ACC112 (cell line): ENCODE measurements around the gene S100A16.
"Not testable (repeated sequence)": the region's sequence is repeated elsewhere in the genome, so short reads cannot be mapped to it uniquely, and the experiment has no call there.

Experiments
- H2AFZ ChIP-seq: fragments of 200-600 bp; sonication (generic); one replicate; pipeline ENCODE4 v1.6.0; 2017; ENCODE audit warnings: antibody characterized with exemption, low read length; ENCODE audit not compliant: unreplicated experiment
- H3K27ac ChIP-seq: fragments of 200-600 bp; sonication (generic); 2 replicates; pipeline ENCODE4 v1.5.1; 2014; ENCODE audit warnings: low read depth, mild to moderate bottlenecking, antibody characterized with exemption, low read length, moderate library complexity
- H3K27me3 ChIP-seq: fragments of 200-600 bp; sonication (generic); 2 replicates; pipeline ENCODE4 v1.6.1; 2014; ENCODE audit warnings: mild to moderate bottlenecking, antibody characterized with exemption, low read length, moderate library complexity, mixed read lengths; ENCODE audit not compliant: insufficient read depth
- H3K36me3 ChIP-seq: fragments of 200-600 bp; sonication (generic); 2 replicates; pipeline ENCODE4 v1.6.1; 2016; ENCODE audit warnings: mild to moderate bottlenecking, antibody characterized with exemption, low read length, moderate library complexity, mixed read lengths; ENCODE audit not compliant: insufficient read depth
- H3K4me1 ChIP-seq: fragments of 200-600 bp; sonication (generic); one replicate; pipeline ENCODE4 v1.6.1; 2016; ENCODE audit warnings: low read length, mixed read lengths; ENCODE audit not compliant: insufficient read depth, unreplicated experiment, control insufficient read depth
- H3K4me3 ChIP-seq: fragments of 200-600 bp; sonication (generic); 2 replicates; pipeline ENCODE4 v1.5.1; 2014; ENCODE audit warnings: mild to moderate bottlenecking, low read depth, low read length
- H3K79me2 ChIP-seq: fragments of 200-600 bp; sonication (generic); one replicate; pipeline ENCODE4 v1.6.0; 2016; ENCODE audit warnings: low read length; ENCODE audit not compliant: control insufficient read depth, unreplicated experiment, insufficient read depth

Gene S100A16

DNA sequence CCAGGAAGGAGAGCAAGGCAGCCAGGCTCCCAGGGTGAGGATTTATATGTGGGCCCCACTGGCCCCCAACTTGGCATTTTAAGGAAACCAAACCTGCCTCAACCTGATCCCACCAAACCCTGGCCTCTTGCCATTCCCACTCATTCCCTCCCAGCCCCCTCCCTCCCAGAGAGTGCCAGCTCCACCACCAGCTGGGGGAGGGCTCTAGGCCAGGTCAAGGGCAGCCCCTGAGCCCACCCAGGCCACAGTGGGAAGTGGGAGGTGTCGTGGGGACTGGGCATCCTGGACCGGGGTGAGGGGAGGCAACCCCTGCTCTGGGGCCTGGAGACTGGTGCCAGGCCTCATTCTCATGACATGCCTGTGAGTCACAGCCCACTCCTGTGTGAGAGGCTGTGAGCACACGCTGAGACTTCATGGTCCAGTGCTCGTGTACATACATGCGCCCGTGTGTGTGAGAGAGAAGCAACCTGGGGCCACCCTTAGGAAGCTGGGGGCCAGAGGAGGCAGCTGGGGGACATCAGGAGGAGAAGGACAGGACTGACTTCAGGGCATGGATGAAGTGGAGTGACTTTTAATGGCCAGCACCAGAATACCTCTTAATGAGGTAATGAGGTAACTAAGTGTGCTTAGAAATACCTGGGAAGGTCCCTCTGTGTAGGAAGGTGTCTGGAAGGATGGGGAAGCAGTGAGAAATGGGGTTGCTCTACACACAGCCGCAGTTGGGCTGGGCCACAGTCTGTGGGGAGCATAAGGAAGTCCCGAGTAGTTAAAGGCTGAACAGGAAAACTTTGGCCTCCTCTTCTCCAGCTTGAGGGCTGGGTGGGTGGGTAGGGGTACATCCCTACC is 47.2 kb downstream of the S100A16 start, which contains the start of gene S100A2:
Gene S100A2 (minus strand): TSS at position 316 of the 846 bp plus-strand sequence. CDS start 1,967 bp downstream, outside the sequence.
- Histone ChIP-seq H3K79me2 (peaks cover 3% of the 10 kb centered on the region), H2AFZ (peak within 1 kb of the TSS; percentile 78), H3K27me3 (no peaks in the 10 kb centered on the region), H3K4me3 (peak within 1 kb of the TSS; percentile 63), H3K36me3 (no peaks in the 10 kb centered on the region), H3K4me1 (peaks cover 51% of the 10 kb centered on the region), H3K27ac (peak within 1 kb of the TSS; percentile 100)

DNA sequence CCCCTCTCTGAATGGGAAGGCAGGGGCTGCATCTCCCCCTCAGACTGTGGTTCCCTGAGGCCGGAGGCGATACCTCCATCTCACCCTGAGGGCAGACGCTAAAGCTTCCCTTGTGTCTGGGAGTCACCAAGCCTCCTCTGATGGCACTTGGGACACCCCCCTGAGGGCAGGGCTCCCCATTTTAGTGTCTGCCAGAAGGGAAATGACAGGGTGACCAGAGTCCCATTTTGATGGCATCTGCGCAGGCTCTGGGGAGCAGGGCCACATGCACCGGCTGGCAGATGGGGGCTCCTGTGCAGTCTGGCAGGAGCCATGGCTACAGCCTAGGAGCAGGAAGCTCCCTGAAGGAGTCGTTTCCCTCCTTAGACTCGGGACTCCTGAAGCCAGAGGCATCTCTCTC is 48.9 kb downstream of the S100A16 start:
- Histone ChIP-seq H3K27me3 (no peaks in the 10 kb centered on the region), H3K4me1 (peaks cover 49% of the 10 kb centered on the region), H3K36me3 (no peaks in the 10 kb centered on the region), H3K27ac (no peak overlapping the region), H2AFZ (no peak overlapping the region), H3K4me3 (no peak overlapping the region), H3K79me2 (peaks cover 3% of the 10 kb centered on the region)

GRCh38 chr1:153563483-153563901 is 49.4 kb downstream of the S100A16 start:
- Histone ChIP-seq H3K27me3 (no peaks in the 10 kb centered on the region), H3K4me3 (no peak overlapping the region), H3K27ac (no peak overlapping the region), H3K79me2 (peaks cover 3% of the 10 kb centered on the region), H3K4me1 (peaks cover 45% of the 10 kb centered on the region), H3K36me3 (no peaks in the 10 kb centered on the region), H2AFZ (no peak overlapping the region)

- not testable (repeated sequence) for H3K36me3 ChIP-seq, H3K27me3 ChIP-seq, H3K27ac ChIP-seq, H3K4me3 ChIP-seq, H2AFZ ChIP-seq, H3K79me2 ChIP-seq
- peaks cover 32% of the 10 kb centered on the region for H3K4me1 ChIP-seq
Measured at GRCh38 chr1:153562021-153562420, 50.9 kb downstream of the S100A16 start.

DNA sequence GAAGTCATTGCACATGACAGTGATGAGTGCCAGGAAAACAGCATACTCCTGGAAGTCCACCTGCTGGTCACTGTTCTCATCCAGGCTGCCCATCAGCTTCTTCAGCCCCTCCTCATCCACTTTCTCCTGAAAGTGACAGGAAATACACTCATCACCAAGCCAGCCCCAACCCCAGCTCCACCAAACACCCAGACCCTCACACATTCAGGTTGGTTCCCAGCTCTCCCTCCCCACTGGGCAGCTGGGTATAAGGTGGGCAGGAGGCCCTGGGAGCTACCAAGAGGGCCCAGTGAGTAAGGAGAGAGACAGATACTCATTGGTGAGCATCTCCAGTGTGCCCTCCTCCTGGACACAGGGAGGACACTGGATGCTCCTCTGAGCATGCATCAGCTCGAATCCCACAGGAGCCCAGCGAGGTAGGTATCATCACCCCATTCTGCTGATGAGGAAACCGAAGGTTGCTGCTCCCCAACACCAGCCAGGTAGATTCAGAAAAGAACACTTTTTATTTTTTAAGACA is 51.4 kb downstream of the S100A16 start:
- Histone ChIP-seq H2AFZ (no peak overlapping the region), H3K36me3 (no peaks in the 10 kb centered on the region), H3K4me1 (peaks cover 27% of the 10 kb centered on the region), H3K79me2 (peaks cover 3% of the 10 kb centered on the region), H3K4me3 (no peak overlapping the region), H3K27ac (no peak overlapping the region), H3K27me3 (no peaks in the 10 kb centered on the region)

- Histone ChIP-seq H3K27ac (no peak overlapping the region), H3K27me3 (no peaks in the 10 kb centered on the region), H3K79me2 (peaks cover 3% of the 10 kb centered on the region), H3K4me3 (no peak overlapping the region), H3K4me1 (peaks cover 25% of the 10 kb centered on the region), H2AFZ (no peak overlapping the region), H3K36me3 (no peaks in the 10 kb centered on the region)
Measured at GRCh38 chr1:153560771-153561465, 52.0 kb downstream of the S100A16 start.

DNA sequence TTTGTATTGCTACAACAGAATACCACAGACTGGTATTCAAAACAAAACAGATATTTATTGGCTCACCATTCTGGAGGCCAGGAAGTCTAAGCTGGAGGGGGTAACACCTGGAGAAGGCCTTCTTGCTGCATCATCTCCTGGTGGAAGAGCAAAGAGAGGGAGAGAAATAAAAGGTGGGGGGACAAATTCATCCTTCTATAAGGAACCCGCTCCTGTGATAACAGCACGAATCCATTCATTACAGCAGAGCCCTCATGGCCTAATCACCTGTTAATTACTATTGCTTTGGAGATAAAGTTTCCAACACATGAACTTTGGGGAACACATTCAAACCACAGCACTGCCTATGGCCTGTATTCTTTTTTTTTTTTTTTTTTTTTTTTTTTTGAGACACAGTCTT is 52.7 kb downstream of the S100A16 start:
- Histone ChIP-seq H3K4me3 (no peak overlapping the region), H3K4me1 (peaks cover 18% of the 10 kb centered on the region), H3K27ac (no peak overlapping the region), H3K79me2 (peaks cover under 1% of the 10 kb centered on the region), H2AFZ (no peak overlapping the region), H3K36me3 (no peaks in the 10 kb centered on the region), H3K27me3 (no peaks in the 10 kb centered on the region)

DNA sequence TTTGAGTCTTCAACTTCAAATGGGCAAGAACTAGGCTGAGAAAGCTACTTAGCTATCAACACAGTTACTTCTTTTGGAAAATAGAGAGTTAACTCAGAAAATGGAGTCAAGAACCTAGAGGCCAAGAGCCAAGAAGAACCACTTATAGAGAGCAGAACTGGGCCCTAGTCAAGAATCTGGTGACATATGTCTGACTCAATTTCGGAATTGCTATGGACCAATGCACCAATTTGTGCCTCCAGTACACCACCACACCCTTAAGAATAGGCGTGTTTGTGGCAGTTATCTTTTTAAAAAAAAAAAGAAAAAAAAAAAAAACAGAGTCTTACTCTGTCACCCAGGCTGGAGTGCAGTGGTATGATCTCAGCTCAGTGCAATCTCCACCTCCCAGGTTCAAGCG is 55.1 kb downstream of the S100A16 start:
- Histone ChIP-seq H3K4me1 (peaks cover 14% of the 10 kb centered on the region), H3K4me3 (no peak overlapping the region), H2AFZ (no peak overlapping the region), H3K79me2 (no peaks in the 10 kb centered on the region), H3K36me3 (no peaks in the 10 kb centered on the region), H3K27me3 (no peaks in the 10 kb centered on the region), H3K27ac (no peak overlapping the region)
